Measurements from ENCODE around the gene STRIP2.
"Not testable (repeated sequence)": the region's sequence is repeated elsewhere in the genome, so short reads cannot be mapped to it uniquely, and the experiment has no call there.

STRIP2 gene

DNA sequence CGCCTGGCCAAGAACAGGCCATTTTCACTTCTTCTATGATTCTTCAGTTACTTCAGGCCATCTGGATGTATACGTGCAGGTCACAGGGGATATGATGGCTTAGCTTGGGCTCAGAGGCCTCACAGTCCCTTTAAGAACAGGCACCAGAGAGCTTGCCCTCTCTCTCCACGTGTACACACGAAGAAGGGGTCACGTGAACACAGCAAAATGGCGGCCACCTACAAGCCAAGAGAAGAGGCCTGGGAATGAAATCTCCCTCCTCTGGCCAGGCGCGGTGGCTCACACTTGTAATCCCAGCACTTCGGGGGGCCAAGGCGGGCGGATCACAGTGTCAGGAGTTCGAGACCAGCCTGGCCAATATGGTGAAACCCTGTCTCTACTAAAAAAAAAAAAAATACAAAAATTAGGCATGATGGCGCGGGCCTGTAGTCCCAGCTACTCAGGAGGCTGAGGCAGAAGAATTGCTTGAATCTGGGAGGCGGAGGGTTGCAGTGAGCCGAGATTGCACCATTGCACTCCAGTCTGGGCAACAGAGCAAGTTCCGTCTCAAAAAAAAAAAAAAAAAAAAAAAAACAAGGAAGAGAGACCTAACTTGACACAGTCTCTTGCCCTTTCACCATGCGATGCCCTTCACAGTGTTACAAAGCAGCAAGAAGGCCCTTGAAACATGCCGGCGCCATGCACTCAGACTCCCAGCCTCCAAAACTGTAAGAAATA, 100.5 kb downstream of the STRIP2 start:
- DNase-seq, result not testable (repeated sequence)

DNA sequence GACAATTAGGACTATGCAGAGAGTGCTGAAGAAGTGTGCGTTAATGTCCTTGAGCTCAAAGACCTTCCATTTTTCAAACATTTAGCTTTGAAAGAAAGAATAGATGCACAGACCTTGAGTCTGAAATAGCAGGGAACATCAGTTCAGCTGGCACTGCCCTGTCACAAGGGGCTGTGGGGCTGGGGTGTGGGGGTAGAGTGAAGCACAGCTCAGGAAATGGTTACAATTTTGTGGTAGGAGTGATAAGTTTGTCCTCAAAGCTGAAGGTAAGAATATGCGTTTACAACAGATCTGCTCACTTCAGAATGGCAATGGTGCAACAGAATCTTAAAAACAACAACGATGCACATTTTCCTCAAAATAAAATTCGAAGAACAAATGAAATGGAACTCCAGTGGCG, 101.7 kb downstream of the STRIP2 start:
- no peak for DNase-seq

DNA sequence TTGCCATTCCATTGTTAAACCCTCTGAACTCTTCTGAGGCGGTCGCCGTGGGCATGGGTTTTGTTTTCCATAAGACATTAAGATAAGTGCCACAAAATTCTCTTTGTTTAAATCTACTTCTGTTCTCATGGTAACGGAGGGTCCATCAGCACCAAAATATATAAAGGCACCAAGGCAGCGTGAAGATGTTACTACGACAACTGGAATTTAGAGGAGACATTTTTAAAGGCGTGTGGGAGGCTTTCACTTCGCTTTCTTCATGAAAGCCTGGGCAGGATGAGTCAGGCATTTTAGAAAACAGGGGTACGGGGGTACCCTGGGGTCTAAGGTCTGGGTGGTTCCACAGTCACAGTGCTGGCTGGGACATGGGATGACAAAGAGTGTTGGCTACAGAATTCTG, 102.1 kb downstream of the STRIP2 start:
- no peak for DNase-seq

Measured in stimulated activated CD4-positive, alpha-beta T cell treated with anti-CD3 and anti-CD28 coated beads, Interleukin-2, amount 100 ng/mL, for 48 hours (primary cell).